ENCODE data around the gene GGCX.
"Not testable (repeated sequence)": the region's sequence is repeated elsewhere in the genome, so short reads cannot be mapped to it uniquely, and the experiment has no call there.

Gene GGCX

DNA sequence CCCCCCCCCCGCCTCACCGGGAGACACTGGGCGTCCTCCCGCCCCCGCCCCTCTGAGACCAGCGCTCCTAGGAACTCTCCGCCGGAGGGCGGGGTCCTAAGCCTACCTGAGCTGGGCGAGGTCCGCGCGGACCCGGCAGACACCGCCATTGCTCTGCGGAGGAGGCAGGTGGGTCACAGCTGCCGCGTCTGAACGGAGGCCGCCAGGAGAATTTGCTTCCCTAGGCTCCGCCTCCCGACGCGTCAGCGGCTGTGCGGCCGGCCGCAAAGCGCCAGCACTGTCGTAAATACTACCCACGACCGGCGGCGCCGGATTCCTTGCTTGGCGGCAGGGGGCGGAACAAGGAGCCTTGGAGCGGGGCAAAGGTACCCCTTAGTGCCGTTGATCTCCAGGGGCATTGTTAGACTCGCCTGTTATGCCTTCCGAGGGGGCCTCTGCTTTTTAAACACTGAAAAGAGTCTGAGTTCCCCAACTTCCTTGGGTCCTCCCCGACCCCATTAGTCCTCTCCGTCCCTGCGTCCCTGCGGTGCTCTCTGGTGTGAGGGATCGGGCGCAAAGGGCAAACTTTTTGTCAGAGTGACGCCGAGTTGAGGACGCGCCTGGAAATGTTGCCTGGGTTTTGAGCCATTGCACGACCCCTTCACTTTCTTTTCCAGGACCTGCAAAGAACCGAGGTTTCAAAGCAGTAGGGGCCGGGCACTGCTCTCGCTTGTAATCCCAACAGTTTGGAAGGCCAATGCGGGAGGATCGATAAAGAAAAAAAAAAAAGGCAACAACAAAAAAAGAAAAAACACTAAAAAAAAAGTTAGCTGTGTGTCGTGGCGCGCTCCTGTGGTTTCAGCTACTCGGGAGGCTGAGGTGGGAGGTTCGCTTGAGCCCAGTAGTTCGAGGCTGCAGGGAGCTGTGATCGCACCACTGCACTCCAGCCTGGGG, at the start of gene GGCX:
TSS of gene GGCX (minus strand) at position 214 of the 933 bp plus-strand sequence. CDS start at position 149, 65 bp downstream.
- peak; percentile 85 for DNase-seq (ENCODE audit: low spot score)

DNA sequence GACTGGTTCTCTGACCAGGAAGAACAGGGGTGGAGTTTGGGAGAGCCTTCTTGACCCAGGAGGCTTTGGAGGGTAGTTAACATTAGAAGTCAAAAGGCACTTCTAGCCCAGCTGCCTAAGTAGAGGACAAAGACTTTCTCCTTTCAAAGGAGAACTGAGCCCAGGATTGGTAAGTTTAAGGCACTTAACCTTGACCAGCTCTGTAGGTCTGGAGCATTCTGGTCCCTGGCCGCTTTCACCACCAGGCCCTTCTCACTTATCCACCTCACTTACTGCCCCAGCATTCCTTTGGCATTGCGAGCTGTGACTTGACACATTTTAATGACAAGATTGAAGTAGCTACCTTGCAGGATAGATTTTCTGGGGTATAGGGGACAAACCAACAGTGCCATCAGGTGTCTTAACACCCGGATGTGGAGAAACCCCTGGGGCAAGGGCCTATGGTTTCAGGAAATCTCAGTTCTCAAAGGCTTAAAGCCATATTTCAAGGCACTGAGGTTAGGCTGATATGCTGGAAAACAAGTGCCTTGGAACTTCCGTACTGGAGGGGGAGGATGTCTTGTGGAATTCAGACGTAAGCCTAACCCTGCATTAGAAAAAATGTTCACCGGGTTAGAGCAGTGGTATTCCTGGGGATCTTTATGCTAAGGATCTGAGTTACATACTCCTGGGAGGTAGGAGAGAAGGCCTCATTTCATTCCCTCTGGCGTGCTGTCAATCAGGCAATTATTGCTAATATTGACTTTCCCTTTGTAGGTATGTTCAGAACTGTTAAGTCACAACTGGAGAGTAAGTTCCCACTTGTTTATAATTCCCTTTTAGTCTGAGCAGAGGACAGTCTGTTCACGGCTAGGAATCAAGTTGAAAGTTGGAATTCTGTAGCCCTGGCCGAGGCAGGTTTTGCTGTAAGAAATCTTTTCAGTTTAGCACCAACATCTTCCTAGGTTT, 46.2 kb upstream of the GGCX start:
- no peak for DNase-seq (ENCODE audit: low spot score)

DNA sequence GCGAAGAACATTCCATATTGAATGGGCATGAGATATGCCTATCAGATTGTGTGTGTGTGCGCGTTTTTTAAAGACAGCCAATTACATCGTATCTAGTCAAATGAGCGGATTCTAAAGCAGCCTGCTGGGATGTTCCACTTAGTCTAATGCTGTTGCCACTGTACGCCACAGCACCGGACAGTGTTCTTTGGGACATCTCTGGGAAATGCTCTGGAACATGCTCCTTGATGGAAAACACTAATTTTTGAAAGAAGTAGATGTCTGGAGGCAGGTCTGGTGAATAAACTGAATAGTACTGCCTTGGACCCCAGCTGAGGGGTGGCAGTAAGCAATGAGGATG, 44.8 kb upstream of the GGCX start:
- DNase-seq (ENCODE audit: low spot score), result no peak

DNA sequence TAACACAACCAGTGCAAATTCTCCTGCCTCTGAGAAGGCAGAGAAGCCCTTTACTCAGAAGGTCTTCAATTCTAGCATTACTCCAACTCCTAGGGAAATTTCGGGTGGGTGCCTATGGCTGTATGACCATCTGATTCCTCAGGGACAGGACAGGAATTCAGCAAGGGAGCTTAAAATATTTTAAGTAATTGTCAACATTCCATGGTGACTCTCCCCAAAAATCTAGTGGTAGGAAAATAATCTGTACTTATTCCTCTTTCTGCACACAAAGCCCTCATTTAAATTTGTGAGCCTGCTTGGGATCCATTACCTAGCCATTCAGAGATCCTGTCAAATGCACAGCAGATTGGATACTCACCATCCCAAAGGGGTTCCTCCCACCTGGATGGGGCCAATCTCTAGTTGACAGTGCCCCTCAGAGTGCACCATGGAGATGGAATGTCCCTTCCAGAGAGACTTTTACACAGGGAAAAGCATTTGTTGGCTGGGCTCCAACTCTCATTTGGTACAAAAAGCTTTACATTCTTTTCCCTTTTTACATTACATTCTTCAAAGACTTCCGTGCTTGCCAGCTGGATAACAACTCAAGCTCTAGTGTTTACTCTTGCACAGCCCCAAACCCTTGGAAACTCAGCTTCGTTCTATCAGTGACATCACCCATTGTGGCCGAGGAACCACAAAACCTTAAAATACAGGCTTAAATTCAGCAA, 44.3 kb upstream of the GGCX start:
- no peak for DNase-seq (ENCODE audit: low spot score)

DNA sequence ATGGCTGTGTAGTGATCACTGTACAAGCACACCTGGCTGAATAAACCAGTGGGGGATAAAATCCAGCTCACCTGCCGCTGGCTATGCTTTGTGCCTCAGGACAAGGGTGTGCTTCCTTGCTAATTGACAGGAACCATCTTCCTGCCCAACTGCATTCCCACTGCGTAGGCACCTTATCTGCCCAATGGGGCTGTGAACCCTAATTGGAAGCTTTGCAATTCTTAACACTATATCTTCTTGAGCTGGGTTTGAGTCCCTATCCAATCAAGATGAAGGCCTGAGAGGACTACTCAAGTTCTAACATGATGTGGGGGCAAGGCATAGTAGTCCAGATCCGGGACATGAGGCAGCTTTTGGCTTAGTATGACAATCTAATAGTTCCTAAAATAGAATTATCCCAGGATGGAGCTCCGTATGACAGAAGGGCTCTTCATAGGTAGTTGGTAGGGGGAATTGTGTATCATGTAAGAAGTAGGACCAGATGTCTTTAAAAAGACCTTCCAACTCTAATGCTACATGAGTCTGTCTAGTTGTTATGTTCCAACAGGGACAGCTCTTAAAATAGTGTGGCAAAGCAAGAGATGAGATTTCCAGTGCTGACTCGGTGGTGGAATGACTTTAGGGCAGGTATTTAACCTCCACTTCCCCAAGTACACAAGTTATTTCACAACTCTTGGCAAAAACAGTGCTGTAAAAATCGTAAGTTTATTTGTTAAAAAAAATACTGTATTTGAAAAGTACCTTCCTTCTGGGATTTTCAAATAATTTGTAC, 43.5 kb upstream of the GGCX start:
- no peak for DNase-seq (ENCODE audit: low spot score)

DNA sequence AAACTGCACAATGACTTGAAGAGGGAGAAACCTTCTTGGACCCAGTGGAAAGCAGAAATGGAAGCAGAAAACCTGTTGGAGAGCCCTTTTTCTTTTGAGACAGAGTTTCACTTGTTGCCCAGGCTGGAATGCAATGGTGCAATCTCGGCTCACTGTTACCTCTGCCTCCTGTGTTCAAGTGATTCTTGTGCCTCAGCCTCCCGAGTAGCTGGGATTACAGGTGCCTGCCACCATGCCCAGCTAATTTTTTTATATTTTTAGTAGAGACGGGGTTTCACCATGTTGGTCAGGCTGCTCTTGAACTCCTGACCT, 42.8 kb upstream of the GGCX start:
- not testable (repeated sequence) for DNase-seq (ENCODE audit: low spot score)

DNA sequence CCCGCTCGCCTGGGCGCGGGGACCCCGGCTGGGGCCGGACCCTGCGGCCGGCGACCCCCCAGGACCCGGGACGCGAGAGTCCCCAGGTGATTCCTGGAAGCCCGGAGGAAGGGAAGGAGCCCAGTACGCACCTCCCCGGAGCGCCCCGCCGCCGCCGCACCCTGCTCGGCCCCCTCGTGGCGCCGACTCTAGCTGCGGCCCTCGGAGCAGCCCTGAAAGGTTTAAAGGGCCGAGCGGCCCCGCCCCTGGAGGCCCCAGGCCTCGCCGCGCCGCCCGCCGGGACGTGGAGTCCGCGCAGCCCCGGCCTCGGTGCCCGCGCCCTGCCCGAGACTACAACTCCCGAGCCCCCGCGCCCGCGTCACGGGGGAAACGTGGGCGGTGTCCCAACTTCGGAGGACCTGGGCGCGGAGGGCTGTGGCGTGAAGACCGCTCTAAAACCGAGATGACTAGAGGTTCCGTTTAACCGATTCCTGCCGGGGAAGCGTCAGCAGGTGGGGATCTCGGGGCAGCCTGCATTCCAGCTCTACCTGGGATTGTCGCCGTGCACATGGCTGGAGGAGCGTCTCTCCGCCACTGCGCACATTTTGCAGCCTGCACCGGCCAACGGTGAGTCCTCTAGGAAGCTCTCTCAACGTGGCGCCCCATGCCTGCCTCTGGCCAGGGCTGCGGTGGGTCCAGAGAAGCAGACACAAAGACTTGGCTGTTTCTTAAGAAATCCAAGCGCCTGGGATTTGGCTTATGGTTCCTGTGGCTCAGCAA, 41.4 kb upstream of the GGCX start, which contains the start of gene TMEM150A:
TSS of gene TMEM150A (minus strand) at position 223 of the 759 bp plus-strand sequence. CDS start 750 bp downstream, outside the sequence.
- peak; percentile 91 for DNase-seq (ENCODE audit: low spot score)

DNA sequence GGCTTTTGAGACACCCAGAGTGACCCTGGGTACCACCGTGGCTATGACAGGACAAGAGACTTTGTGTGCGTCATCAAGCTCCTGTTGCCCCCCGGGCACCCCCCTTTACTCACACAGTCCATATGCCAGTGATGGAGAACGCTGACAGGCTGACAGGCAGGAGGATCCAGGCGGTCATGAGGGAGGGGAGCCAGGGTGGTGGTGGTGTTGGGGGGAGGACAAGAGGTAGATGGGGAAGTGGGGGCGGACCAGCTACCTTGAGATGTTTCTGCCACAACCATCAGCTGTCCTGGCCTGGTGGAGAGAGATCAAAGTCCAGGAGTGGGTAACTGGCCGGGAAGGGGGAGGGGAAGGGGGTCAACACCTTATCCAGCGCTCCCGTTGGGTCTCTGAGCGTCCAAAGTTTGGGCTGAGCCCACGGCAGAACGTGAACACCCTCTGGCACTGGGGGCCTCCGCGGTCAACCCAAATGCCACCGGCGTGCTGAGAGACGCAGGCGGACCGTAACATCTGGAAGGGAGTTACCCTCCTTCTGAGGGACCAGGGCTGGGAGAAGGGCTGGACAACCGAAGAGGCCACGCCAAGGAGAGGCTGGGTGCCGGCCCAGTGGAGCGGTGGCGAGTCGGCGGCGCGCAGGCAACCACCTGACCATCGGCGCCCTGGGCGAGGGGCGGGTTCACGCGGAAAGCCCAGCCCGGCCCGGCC, 40.6 kb upstream of the GGCX start:
- DNase-seq (ENCODE audit: low spot score), result peak; percentile 47

DNA sequence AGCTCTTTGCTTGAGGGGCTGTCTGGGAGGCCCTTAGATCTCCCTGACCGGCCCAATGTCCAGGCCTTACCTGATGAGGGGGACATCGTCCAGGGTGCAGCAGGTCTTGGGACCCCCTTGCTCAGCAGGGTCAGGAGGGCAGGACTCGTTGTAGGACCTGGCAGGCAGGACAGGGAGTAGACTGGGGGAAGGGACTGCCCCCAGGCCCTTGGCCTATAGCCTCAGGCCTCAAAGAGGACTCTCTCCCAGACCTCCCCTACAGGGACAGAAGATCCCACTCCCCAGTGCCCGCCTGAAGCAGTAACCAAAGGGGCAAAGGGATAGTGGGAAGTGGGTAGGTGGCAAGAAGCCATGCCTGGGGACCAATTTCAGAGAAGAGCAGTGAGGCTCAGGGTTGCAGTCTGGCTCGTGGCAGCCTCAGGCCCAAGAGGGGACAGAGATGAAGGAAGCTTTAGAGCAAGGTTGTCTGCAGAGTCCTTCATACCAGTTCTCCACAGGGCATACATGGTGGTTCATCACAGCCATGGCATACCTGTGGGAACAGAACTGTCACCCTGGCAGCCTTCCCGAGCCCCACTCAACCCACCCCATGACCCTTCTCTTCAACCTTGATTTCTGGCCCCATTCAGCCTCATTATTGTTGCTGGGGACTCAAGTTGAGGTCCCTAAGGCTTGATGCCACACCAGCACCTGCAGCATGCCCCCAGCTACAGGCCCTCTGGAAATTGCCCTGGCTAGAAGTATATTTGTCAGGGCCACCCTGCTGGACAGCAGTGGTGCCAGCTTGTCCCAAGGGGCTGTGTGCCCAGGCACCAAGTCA, 39.9 kb upstream of the GGCX start:
- DNase-seq (ENCODE audit: low spot score), result no peak

DNA sequence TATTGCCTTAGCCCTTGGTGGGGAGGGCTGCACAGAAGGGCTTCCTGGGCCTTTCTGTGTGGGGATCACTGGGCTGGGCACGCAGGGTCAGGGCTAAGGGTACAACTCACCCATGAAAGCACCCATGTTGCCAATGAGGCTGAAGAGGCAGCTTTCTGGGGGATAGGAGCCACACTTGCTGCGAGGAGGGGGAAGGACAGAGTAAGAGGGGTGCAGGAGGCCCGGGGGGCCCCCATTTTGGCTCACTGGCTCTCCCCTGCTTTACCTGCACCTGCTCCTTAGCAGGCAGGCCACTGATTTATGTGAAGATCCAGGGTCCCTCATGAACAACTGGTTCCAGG, 38.9 kb upstream of the GGCX start:
- DNase-seq (ENCODE audit: low spot score), result no peak

DNA sequence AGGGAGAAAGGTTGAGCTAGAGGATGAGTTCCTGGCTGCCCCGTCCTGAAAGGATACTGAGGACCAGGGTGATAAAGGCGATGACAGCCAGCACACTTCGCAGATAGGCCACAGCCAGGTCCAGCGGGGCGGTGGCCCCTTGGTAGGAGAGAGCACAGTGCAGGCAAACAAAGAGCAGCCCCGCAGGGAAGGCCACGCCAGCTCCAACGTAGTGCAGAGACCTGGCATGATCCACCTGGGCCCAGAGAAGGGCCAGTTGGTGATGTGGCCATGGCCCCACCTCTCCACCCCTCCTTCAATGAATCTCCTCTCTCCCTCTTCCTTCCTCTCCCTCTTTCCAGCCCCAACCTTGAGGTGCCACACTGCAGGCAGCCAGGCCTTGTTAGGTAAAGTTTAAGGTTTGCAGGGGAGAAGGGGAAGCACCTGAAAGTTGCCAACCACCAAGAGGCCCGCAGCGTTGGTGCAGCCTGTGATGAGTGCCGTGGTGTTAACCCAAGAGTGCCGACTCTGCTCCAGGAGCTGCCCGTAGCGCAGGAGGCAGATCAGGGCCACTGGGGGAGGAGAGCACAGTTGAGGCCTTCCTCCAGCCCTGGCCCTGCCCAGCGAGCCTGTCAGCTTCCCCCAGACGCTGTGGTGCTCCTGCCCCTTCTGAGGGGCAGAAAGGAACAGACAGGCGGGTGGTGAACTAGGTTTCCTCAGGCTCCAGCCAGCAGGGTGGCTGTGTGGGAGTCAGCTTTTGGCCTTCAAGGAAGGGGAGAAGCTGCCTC, 38.4 kb upstream of the GGCX start:
- DNase-seq (ENCODE audit: low spot score), result no peak

DNA sequence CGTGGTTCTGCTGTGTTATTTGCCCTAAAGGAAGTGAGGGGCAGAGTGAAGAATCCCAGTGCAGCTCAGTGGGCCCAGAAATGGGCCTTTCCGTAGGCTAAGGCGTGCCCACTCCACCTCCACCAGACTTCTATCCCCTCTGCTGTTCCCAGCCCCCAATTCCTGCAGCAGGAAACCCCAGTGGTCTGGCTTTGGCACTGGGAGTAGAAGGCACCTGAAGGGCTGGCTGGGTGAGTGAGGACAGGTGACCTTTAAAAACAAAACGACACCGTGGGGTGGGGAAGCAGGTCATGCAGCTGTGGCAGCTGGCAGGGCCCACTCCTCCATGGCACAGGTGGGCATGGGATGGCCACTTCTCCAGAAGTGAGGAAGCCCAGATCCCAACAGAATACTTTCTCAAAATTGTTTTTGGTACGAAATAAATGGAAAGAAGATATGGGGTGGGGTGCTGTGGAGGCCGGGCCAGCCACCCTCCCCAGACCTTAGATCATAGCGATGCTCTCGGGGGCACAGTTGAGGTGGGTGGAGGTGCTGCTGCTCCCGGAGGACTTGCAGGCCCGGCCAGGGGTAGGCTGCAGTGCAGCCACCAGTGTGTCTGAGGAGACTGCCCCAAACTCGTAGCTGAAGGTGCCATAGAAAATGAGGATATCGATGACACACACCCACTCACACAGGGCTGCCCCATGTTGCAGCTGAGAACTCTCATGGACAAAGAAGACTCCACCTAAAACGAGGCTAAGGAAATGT, 37.5 kb upstream of the GGCX start:
- DNase-seq (ENCODE audit: low spot score), result no peak

DNA sequence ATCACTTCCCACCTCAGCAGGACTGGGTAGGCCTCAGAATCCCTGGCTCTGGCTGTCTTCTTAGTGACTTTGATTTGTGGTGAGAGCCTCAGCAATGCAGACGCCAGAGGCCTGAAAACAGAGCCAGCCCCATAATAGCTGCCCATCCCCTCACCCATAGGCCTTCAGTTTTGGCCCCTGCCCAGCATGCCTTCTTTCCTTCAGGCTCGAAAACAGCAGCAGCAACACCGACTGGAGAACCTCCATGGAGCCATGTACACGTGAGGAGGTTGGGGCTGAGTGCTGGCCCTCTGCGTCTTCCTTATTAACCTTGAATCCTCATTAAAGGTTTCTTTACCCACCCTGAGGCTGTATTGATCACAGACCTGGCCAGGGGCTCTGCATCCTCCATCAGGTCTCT, 35.9 kb upstream of the GGCX start:
- no peak for DNase-seq (ENCODE audit: low spot score)

DNA sequence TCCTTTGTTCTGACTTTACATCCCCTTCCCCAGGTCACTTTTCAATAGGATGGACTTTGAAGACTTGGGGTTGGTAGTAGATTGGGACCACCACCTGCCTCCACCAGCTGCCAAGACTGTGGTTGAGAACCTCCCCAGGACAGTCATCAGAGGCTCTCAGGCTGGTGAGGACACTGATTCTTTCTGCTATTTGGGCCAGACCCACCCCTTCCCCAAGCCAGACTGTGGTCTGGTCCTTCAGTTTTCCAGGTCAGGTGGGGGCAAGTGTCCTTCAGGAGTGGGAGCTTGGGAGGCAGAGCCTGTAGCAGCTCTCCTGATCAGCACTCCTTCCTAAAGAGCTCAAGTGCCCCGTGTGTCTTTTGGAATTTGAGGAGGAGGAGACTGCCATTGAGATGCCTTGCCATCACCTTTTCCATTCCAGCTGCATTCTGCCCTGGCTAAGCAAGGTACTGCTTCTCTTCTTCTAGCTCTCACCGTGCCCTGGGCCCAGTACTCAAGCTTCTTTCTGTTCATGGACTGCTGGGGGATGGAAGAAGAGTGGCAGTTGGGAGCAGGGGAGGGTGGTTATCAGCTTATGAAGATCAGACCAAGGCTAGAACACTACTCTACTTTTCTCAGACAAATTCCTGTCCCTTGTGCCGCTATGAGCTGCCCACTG, 35.3 kb upstream of the GGCX start:
- DNase-seq (ENCODE audit: low spot score), result no peak

DNA sequence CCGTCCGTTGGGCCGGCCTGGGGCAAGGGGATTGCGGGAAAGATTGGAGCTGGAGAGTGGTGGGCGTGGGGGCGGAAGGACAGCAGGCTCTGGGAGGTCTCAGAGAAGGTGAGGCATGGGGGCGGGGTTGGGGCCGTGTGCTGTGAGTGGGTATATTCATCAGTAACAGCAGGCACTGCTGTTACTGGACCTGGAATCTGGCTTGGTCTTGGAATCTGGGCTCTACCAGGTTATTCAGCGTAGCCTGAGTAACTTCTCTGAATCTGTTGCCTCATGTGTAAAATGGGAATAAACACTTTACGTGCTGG, 34.7 kb upstream of the GGCX start:
- no peak for DNase-seq (ENCODE audit: low spot score)

DNA sequence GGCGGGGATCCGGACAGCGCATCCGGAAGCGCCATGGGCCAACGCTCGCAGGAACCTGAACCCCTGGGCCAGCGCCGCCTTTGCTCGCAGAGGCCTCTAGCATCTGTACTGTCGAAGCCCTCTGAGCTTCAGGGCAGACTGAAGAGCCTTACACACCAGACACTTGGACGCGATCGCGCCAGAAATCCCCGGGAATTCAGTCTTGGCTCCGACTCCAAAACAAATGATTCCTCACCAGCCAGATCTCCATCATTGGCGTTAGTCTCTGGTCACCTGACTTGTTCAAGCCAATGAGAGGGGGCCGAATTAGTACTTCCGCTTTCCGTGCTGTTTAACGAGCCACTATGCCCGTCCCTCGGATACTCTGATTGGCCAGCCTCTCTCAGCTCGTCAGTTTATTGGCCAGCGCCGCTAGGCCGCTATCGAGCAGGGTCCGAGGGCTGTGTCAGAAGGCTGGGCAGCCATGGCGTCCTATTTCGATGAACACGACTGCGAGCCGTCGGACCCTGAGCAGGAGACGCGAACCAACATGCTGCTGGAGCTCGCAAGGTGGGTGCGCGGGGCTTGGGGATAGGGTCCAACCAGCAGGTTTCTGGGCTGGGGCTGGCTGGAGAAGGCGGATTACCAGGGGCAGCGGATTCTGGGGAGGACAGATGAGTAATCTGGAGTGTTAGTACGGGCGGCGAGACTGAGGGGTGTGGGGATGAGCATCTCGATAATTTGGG, 34.2 kb upstream of the GGCX start, which contains the start of gene RNF181:
TSS of gene RNF181 (plus strand) at position 445 of the 725 bp plus-strand sequence. CDS start at position 464, 19 bp downstream.
- peak; percentile 98 for DNase-seq (ENCODE audit: low spot score)
